Body of pancreas (tissue), 4 donors: ENCODE data around the gene PRAMEF1.

Experiments
- CTCF ChIP-seq, 7 experiments: fragments of 450-650 bp in 4 of 7; fragments of 200-600 bp in 3 of 7; sonication (generic) in 3 of 7; IDR thresholded peaks; one replicate each; pipeline ENCODE4 v1.5.1; 2016 to 2019; ENCODE audit warnings: antibody characterized with exemption in 7 of 7
- POLR2A ChIP-seq, 3 donors: fragments of 450-650 bp; IDR thresholded peaks; one replicate each; pipeline ENCODE4 v1.6.1; 2016; ENCODE audit warnings: antibody characterized with exemption in 3 of 3, mild to moderate bottlenecking in 2 of 3

- TF ChIP-seq POLR2A (IDR thresholded peaks at IDR 0.05) (no peak), CTCF (IDR thresholded peaks at IDR 0.05) (no peak)
Observed at GRCh38 chr1:12778907-12779306, 12.3 kb upstream of the PRAMEF1 start.
